SK-N-SH (cell line): ENCODE measurements around the gene ASH1L. TPM values are rescaled to one million over a fixed set of nuclear protein-coding genes. Genes with fewer than 3 reads are reported as not detected.

ENCODE experiments used
- CTCF ChIA-PET: fragments of 300-600, 350-600 bp; formaldehyde crosslinking; extraction: SDS; loops from one replicate; lab custom pipeline; 2021; lab: Yijun Ruan, JAX
- POLR2A ChIA-PET: fragments of 350-600 bp; sonication (Branson Sonifier 250); formaldehyde crosslinking; extraction: SDS; loops from one replicate; lab custom pipeline; 2020; ENCODE audit warnings: antibody characterized with exemption, inconsistent platforms; lab: Yijun Ruan, JAX
- DNase-seq: peaks from one replicate; pipeline ENCODE4 v3.0.0; 2012
- H2AFZ ChIP-seq: fragments of 200-600 bp; sonication (generic); 2 replicates; pipeline ENCODE4 v1.8.1; 2016; ENCODE audit warnings: antibody characterized with exemption, mild to moderate bottlenecking, low read depth
- H3F3A ChIP-seq: fragments of 200-600 bp; sonication (generic); replicated peaks from 2 replicates; pipeline ENCODE3; 2016; ENCODE audit warnings: antibody characterized with exemption, mild to moderate bottlenecking; ENCODE audit not compliant: insufficient read depth
- H3K27ac ChIP-seq, 2 experiments: fragments of 200-500 bp in 1 of 2; fragments of 200-600 bp in 1 of 2; sonication (Bioruptor generic) in 1 of 2; sonication (generic), shearing (Covaris generic) in 1 of 2; 2 replicates each; pipeline versions ENCODE4 v1.5.1 to v1.6.1; 2014 to 2016; ENCODE audit warnings: low read depth in 2 of 2, inconsistent platforms in 1 of 2, low read length in 1 of 2, mild to moderate bottlenecking in 1 of 2, mixed read lengths in 1 of 2
- H3K27me3 ChIP-seq: fragments of 200-600 bp; sonication (generic), shearing (Covaris generic); 2 replicates; pipeline ENCODE4 v1.6.1; 2016; ENCODE audit warnings: mixed run types; ENCODE audit not compliant: insufficient read depth
- H3K36me3 ChIP-seq, 2 experiments: fragments of 200-500 bp in 1 of 2; fragments of 200-600 bp in 1 of 2; sonication (Bioruptor generic) in 1 of 2; sonication (generic) in 1 of 2; replicated peaks in 1 of 2; 2 replicates each; pipeline versions ENCODE3 to v1.5.1; 2014 to 2016; ENCODE audit warnings: low read length in 1 of 2, mild to moderate bottlenecking in 1 of 2; ENCODE audit not compliant: insufficient read depth in 2 of 2, control insufficient read depth in 1 of 2
- H3K4me1 ChIP-seq, 2 experiments: fragments of 200-500 bp in 1 of 2; fragments of 200-600 bp in 1 of 2; sonication (Bioruptor generic) in 1 of 2; sonication (generic), shearing (Covaris generic) in 1 of 2; 2 replicates each; pipeline versions ENCODE4 v1.5.1 to v1.6.1; 2014 to 2016; ENCODE audit warnings: low read depth in 1 of 2, low read length in 1 of 2, mixed run types in 1 of 2; ENCODE audit not compliant: insufficient read depth in 2 of 2, control insufficient read depth in 1 of 2
- H3K4me2 ChIP-seq: fragments of 200-600 bp; sonication (generic), shearing (Covaris generic); 2 replicates; pipeline ENCODE4 v1.6.1; 2017; ENCODE audit warnings: mixed run types
- H3K4me3 ChIP-seq, 2 experiments: fragments of 200-500 bp in 1 of 2; fragments of 200-600 bp in 1 of 2; sonication (Bioruptor generic) in 1 of 2; sonication (generic), shearing (Covaris generic) in 1 of 2; 2 replicates each; pipeline versions ENCODE4 v1.5.1 to v1.8.1; 2014 to 2016; ENCODE audit warnings: low read depth in 2 of 2, inconsistent platforms in 1 of 2, low read length in 1 of 2, mild to moderate bottlenecking in 1 of 2, mixed read lengths in 1 of 2, moderate library complexity in 1 of 2
- H3K79me2 ChIP-seq: fragments of 200-600 bp; sonication (generic); 2 replicates; pipeline ENCODE4 v1.8.1; 2017; ENCODE audit warnings: mild to moderate bottlenecking; ENCODE audit not compliant: insufficient read depth
- H3K9ac ChIP-seq: fragments of 200-600 bp; sonication (generic); 2 replicates; pipeline ENCODE4 v1.6.1; 2017; ENCODE audit warnings: mixed run types
- H3K9me2 ChIP-seq: fragments of 200-600 bp; sonication (generic); 2 replicates; pipeline ENCODE4 v1.6.1; 2017; ENCODE audit warnings: mixed run types
- H3K9me3 ChIP-seq: fragments of 200-600 bp; sonication (generic); 2 replicates; pipeline ENCODE4 v1.6.1; 2017; ENCODE audit warnings: mixed run types, mild to moderate bottlenecking, moderate library complexity
- H4K20me1 ChIP-seq: fragments of 200-600 bp; sonication (generic); 2 replicates; pipeline ENCODE4 v1.6.1; 2017; ENCODE audit warnings: mild to moderate bottlenecking, mixed run types; ENCODE audit not compliant: insufficient read depth
- CHD2 ChIP-seq: fragments of 150-350 bp; IDR thresholded peaks from 2 replicates; pipeline ENCODE4 v1.6.1; 2018; ENCODE audit warnings: low read length; ENCODE audit not compliant: partially characterized antibody
- ELF1 ChIP-seq: IDR thresholded peaks from 2 replicates; pipeline ENCODE4 v1.4.0; 2012
- EP300 ChIP-seq, 2 experiments: IDR thresholded peaks; 2 replicates each; pipeline versions ENCODE4 v1.4.0 to v1.6.1; 2012; ENCODE audit warnings: borderline replicate concordance in 1 of 2, low read depth in 1 of 2, low read length in 1 of 2
- FOSL2 ChIP-seq: IDR thresholded peaks from 2 replicates; pipeline ENCODE4 v1.4.0; 2012; ENCODE audit warnings: low read depth, mild to moderate bottlenecking, moderate library complexity, borderline replicate concordance
- FOXJ3 ChIP-seq: sonication (generic); formaldehyde crosslinking; IDR thresholded peaks from 2 replicates; pipeline ENCODE4 v1.5.1; 2020; ENCODE audit warnings: mild to moderate bottlenecking, missing genetic modification reagents
- GABPA ChIP-seq: IDR thresholded peaks from 2 replicates; pipeline ENCODE4 v1.4.0; 2012; ENCODE audit warnings: low read depth, mild to moderate bottlenecking
- JUND ChIP-seq: IDR thresholded peaks from 2 replicates; pipeline ENCODE4 v1.4.0; 2012
- MAX ChIP-seq: IDR thresholded peaks from 2 replicates; pipeline ENCODE4 v1.4.0; 2012; ENCODE audit warnings: low read depth
- MEF2A ChIP-seq: IDR thresholded peaks from 2 replicates; pipeline ENCODE4 v1.4.0; 2012; ENCODE audit warnings: low read depth, borderline replicate concordance
- NFIC ChIP-seq: IDR thresholded peaks from 2 replicates; pipeline ENCODE4 v1.4.0; 2012; ENCODE audit warnings: borderline replicate concordance
- PBX3 ChIP-seq: IDR thresholded peaks from 2 replicates; pipeline ENCODE4; 2012
- RAD21 ChIP-seq: IDR thresholded peaks from 2 replicates; pipeline ENCODE4 v1.6.1; 2012; ENCODE audit warnings: mild to moderate bottlenecking, low read length
- RCOR1 ChIP-seq: fragments of 150-350 bp; IDR thresholded peaks from 2 replicates; pipeline ENCODE4 v1.6.1; 2017; ENCODE audit warnings: antibody characterized with exemption, low read length
- RFX5 ChIP-seq: IDR thresholded peaks from 2 replicates; pipeline ENCODE4 v1.6.1; 2012; ENCODE audit warnings: mild to moderate bottlenecking, improper control_type of control experiment, low read length
- RXRA ChIP-seq: IDR thresholded peaks from 2 replicates; pipeline ENCODE4 v1.4.0; 2012; ENCODE audit warnings: low read depth, mild to moderate bottlenecking, borderline replicate concordance
- SIN3A ChIP-seq: IDR thresholded peaks from 2 replicates; pipeline ENCODE4 v1.6.1; 2012; ENCODE audit warnings: low read depth, mild to moderate bottlenecking, low read length, moderate library complexity, borderline replicate concordance
- SMC3 ChIP-seq: IDR thresholded peaks from 2 replicates; pipeline ENCODE4 v1.6.1; 2012; ENCODE audit warnings: low read depth, low read length, improper control_type of control experiment
- TAF1 ChIP-seq: IDR thresholded peaks from 2 replicates; pipeline ENCODE4 v1.6.1; 2012; ENCODE audit warnings: low read depth, mild to moderate bottlenecking, low read length, moderate library complexity, borderline replicate concordance
- TCF12 ChIP-seq: IDR thresholded peaks from 2 replicates; pipeline ENCODE4 v1.4.0; 2012
- TEAD4 ChIP-seq: IDR thresholded peaks from 2 replicates; pipeline ENCODE4 v1.4.0; 2012; ENCODE audit warnings: mild to moderate bottlenecking, borderline replicate concordance; ENCODE audit not compliant: insufficient read depth
- YY1 ChIP-seq: IDR thresholded peaks from 2 replicates; pipeline ENCODE4 v1.4.0; 2012; ENCODE audit warnings: low read depth, mild to moderate bottlenecking
- WGBS: methylation state at CpG from one replicate; pipeline ENCODE4 v1.1.6; 2017; ENCODE audit warnings: low lambda C conversion rate; 5-methylcytosine and 5-hydroxymethylcytosine counted together
- polyA plus RNA-seq, 3 experiments: library from polyadenylated mRNA; depleted of rRNA; stranded (reverse); fragments of >200 nt; gene quantifications; 2 replicates each; pipeline ENCODE4 v1.2.3, GENCODE V29; 2012
- TF ChIP-seq, protein P1 (sequence below): fragments of 150-350 bp; IDR thresholded peaks from 2 replicates; pipeline ENCODE4 v1.6.1; 2016; ENCODE audit warnings: mild to moderate bottlenecking, low read depth, low read length
- TF ChIP-seq, protein P2 (sequence below): fragments of 200-600 bp; sonication (generic); IDR thresholded peaks from 2 replicates; pipeline ENCODE4 v1.6.1; 2017; ENCODE audit warnings: antibody characterized with exemption, mild to moderate bottlenecking, moderate library complexity
- TF ChIP-seq, protein P3 (sequence below): IDR thresholded peaks from 2 replicates; pipeline ENCODE4 v1.4.0; 2012; ENCODE audit warnings: low read depth, borderline replicate concordance

ASH1L gene
- polyA plus RNA-seq, 1 of the 3 experiments (the other 2 are of a cell fraction) = 13.4 TPM

DNA sequence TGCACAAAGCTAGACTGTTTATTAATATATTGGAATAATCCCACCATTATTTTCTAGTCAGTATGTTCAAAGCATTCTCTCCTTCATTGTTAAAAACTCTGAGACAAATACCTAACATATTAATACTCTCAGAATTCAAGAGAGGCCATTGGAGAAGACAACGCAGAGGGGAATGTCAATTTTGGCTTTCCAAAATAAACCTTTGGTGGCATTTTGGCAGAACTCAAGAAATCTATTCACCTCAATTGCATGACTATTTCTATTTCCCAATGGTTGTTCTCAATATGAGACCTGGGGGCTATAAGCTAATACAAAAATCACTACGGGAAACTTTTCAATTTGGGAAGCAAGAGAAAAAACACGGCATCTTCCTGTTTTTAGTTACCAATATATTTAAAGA is 183.4 kb downstream of the ASH1L start:
- H3K36me3 ChIP-seq = peaks cover 25 to 47% of the 10 kb centered on the region in 2 experiments
- H3K4me3 ChIP-seq = no peak overlapping the region
- no peak overlapping the region; a peak in 1 of 4 replicates for H3K27ac ChIP-seq
- no peak overlapping the region for H2AFZ ChIP-seq
- H3K9me2 ChIP-seq = no peaks in the 10 kb centered on the region
- H3K9ac ChIP-seq = no peak overlapping the region
- no peaks in the 10 kb centered on the region for H3K27me3 ChIP-seq
- H3K9me3 ChIP-seq = no peaks in the 10 kb centered on the region
- no peaks in the 10 kb centered on the region for H3K79me2 ChIP-seq
- TF ChIP-seq CHD2 = no peak
- TF ChIP-seq RFX5 = no peak
- no peak for TF ChIP-seq MAX
- no peak for TF ChIP-seq NFIC
- no peak for TF ChIP-seq SIN3A
- TF ChIP-seq RAD21 = no peak
- TF ChIP-seq FOXJ3 = no peak
- TF ChIP-seq TAF1 = no peak
- TF ChIP-seq PBX3 = no peak
- TF ChIP-seq EP300 (IDR thresholded peaks at IDR 0.05; ENCODE audit: borderline replicate concordance in 1 of 2, low read depth in 1 of 2, low read length in 1 of 2) = no peak
- TF ChIP-seq, protein P1, sequence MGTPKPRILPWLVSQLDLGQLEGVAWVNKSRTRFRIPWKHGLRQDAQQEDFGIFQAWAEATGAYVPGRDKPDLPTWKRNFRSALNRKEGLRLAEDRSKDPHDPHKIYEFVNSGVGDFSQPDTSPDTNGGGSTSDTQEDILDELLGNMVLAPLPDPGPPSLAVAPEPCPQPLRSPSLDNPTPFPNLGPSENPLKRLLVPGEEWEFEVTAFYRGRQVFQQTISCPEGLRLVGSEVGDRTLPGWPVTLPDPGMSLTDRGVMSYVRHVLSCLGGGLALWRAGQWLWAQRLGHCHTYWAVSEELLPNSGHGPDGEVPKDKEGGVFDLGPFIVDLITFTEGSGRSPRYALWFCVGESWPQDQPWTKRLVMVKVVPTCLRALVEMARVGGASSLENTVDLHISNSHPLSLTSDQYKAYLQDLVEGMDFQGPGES = no peak
- no peak for TF ChIP-seq YY1
- no peak for TF ChIP-seq TEAD4
- TF ChIP-seq JUND = no peak
- TF ChIP-seq ELF1 = no peak
- ChIA-PET POLR2A (no interaction called here), CTCF (interaction anchor here (0.6 to 2.5 kb wide), 2 partner anchors 125 to 317 kb away, joined by 3 to 8 read pairs; no protein-coding TSS in a partner anchor)
- WGBS = 99% methylated on average over 3 of the region's 3 CpGs
- peaks cover 8% of the 10 kb centered on the region for H3F3A ChIP-seq
- DNase-seq = no peak
- no peaks in the 10 kb centered on the region for H4K20me1 ChIP-seq
- H3K4me2 ChIP-seq = no peak overlapping the region
- H3K4me1 ChIP-seq = no peaks in the 10 kb centered on the region

- peaks cover 14 to 44% of the 10 kb centered on the region in 2 experiments for H3K36me3 ChIP-seq
- POLR2A ChIA-PET = interaction anchor here (0.6 to 0.7 kb wide), 3 partner anchors 17 to 795 kb away, joined by 3 to 7 read pairs (median 3); no protein-coding TSS in a partner anchor
- H3K9me3 ChIP-seq = no peaks in the 10 kb centered on the region
- no peak overlapping the region for H2AFZ ChIP-seq
- no peak overlapping the region for H3K9ac ChIP-seq
- H4K20me1 ChIP-seq = no peaks in the 10 kb centered on the region
- CTCF ChIA-PET = no interaction called here
- H3K9me2 ChIP-seq = no peaks in the 10 kb centered on the region
- no peaks in the 10 kb centered on the region for H3K79me2 ChIP-seq
- H3K27ac ChIP-seq = no peak overlapping the region
- DNase-seq = no peak
- no peaks in the 10 kb centered on the region for H3K4me1 ChIP-seq
- no peaks in the 10 kb centered on the region for H3K27me3 ChIP-seq
- 100% methylated on average over 1 of the region's 1 CpG for WGBS
- no peak overlapping the region for H3K4me3 ChIP-seq
- H3K4me2 ChIP-seq = no peak overlapping the region
- H3F3A ChIP-seq = peaks cover 6% of the 10 kb centered on the region
- TF ChIP-seq, protein P1 = no peak
- no peak for TF ChIP-seq MEF2A
- TF ChIP-seq GABPA = no peak
- no peak for TF ChIP-seq RFX5
- no peak for TF ChIP-seq RCOR1
- TF ChIP-seq, protein P2, sequence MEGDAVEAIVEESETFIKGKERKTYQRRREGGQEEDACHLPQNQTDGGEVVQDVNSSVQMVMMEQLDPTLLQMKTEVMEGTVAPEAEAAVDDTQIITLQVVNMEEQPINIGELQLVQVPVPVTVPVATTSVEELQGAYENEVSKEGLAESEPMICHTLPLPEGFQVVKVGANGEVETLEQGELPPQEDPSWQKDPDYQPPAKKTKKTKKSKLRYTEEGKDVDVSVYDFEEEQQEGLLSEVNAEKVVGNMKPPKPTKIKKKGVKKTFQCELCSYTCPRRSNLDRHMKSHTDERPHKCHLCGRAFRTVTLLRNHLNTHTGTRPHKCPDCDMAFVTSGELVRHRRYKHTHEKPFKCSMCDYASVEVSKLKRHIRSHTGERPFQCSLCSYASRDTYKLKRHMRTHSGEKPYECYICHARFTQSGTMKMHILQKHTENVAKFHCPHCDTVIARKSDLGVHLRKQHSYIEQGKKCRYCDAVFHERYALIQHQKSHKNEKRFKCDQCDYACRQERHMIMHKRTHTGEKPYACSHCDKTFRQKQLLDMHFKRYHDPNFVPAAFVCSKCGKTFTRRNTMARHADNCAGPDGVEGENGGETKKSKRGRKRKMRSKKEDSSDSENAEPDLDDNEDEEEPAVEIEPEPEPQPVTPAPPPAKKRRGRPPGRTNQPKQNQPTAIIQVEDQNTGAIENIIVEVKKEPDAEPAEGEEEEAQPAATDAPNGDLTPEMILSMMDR = no peak
- no peak for TF ChIP-seq ELF1
- no peak for TF ChIP-seq TEAD4
- TF ChIP-seq SMC3 = no peak
- TF ChIP-seq FOSL2 = no peak
- no peak for TF ChIP-seq RXRA
- TF ChIP-seq, protein P3, sequence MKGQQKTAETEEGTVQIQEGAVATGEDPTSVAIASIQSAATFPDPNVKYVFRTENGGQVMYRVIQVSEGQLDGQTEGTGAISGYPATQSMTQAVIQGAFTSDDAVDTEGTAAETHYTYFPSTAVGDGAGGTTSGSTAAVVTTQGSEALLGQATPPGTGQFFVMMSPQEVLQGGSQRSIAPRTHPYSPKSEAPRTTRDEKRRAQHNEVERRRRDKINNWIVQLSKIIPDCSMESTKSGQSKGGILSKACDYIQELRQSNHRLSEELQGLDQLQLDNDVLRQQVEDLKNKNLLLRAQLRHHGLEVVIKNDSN = no peak
- no peak for TF ChIP-seq TCF12
- no peak for TF ChIP-seq EP300 (IDR thresholded peaks at IDR 0.05; ENCODE audit: borderline replicate concordance in 1 of 2, low read depth in 1 of 2, low read length in 1 of 2)
Measured at GRCh38 chr1:155360051-155360450, 202.6 kb downstream of the ASH1L start.
